Inflammatory macrophage (primary cell): Measurements from ENCODE around the gene DHX35.

Experiments
- DNase-seq, 2 donors: peaks; one replicate each; pipeline ENCODE4 v3.0.0-alpha.2; 2020 to 2022
- total RNA-seq, 18 experiments: gene quantifications; one replicate each; lab custom pipeline; 2026; ENCODE audit warnings: mixed read lengths in 6 of 18, inconsistent platforms in 2 of 18; lab: John Stamatoyannopoulos, UW

DHX35 gene, protein sequence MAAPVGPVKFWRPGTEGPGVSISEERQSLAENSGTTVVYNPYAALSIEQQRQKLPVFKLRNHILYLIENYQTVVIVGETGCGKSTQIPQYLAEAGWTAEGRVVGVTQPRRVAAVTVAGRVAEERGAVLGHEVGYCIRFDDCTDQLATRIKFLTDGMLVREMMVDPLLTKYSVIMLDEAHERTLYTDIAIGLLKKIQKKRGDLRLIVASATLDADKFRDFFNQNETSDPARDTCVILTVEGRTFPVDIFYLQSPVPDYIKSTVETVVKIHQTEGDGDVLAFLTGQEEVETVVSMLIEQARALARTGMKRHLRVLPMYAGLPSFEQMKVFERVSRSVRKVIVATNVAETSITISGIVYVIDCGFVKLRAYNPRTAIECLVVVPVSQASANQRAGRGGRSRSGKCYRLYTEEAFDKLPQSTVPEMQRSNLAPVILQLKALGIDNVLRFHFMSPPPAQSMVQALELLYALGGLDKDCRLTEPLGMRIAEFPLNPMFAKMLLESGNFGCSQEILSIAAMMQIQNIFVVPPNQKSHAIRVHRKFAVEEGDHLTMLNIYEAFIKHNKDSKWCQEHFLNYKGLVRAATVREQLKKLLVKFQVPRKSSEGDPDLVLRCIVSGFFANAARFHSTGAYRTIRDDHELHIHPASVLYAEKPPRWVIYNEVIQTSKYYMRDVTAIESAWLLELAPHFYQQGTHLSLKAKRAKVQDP
- 4.3 to 28.9 (median 24.2) reads per million in 18 experiments for total RNA-seq

DNA sequence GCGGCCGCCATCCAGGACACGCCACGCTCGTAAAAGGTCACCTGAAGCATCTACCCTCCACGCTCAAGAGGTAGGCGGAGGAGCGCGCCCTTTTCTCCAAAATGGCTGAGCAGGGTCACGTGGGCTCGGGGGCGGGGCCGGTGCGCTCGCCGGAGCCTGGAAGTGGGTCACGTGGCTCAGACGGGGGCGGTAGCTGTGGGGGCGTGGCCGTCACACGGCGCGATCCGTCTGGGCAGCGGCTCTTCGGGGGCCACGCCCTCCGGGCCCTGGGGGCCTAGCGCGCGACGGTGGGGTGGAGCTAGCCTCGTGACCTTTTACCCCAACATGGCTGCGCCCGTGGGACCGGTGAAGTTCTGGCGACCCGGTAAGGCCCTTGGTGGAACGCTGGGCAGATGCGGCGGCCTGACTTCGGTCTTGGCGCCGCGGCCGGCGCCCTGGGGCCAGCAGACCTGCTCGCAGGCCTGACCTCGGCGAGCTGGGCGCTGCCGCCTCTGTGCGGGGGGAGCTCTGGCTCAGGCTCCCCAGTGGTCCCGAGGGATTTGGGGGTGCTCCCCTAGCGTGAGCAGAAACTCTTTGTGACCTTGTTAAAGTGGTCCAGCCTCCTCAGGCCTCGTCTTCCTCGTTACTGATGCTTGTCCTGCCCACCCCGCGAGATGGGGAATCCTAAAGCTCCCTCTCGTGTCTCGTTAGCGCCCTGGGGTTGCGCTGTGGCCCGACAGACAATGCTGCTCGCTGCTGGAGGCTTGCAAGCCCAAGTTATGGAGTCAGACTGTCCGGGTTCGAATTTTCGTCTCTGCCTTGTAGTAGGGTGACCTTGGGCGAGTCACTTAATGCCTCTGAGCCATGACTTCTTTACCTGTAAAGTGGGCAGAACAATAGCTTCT, at the start of gene DHX35:
TSS of gene DHX35 (plus strand) at position 301 of the 884 bp plus-strand sequence. CDS start at position 325, 24 bp downstream.
- DNase-seq = peak; percentile 98 to 99

DNA sequence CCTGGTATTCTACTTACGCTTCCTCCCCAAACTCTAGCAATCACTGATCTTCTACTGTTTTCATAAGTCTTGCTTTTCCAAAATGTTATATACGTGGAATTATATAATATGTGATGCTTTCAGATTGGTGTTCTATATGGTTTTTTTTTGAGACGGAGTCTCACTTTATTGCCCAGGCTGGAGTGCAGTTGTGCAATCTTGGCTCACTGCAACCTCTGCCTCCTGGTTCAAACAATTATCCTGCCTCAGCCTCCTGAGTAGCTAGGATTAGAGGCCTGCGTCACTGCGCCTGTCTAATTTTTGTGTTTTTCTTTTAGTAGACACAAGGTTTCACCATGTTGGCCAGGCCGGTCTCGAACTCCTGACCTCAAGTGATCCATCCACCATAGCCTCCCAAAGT, 46.8 kb upstream of the DHX35 start:
- no peak for DNase-seq

DNA sequence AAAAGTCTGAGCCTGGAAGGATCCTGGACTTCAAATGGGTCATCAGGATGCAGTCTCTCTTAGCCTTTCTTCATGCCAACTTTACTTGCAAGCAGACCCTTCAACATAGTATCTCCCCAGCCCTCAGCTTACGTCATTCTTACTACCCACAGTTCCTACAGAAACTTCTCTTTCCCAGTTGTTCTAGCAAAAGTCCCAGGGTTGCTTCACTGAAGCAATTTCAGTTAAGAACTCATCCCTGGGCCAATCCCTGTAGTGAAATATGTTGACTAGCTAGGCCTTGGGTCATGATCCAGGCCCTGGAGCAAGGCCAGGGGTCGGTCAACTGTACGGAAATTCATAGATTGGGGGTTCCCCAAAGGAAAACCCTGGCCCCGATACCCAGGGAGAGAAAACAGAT, 44.5 kb upstream of the DHX35 start:
- peak in 1 of 2 donors; percentile 3 for DNase-seq

DNA sequence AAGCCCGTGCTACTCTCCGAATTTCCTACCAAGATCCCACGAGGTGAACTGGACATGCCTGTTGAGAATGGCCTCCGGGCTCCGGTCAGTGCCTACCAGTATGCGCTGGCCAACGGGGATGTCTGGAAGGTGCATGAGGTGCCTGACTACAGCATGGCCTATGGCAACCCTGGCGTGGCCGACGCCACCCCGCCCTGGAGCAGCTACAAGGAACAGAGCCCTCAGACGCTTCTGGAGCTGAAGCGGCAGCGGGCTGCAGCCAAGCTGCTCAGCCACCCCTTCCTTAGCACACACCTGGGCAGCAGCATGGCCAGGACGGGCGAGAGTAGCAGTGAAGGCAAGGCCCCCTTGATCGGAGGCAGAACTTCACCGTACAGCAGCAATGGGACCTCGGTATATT, 44.0 kb upstream of the DHX35 start:
- no peak for DNase-seq

DNA sequence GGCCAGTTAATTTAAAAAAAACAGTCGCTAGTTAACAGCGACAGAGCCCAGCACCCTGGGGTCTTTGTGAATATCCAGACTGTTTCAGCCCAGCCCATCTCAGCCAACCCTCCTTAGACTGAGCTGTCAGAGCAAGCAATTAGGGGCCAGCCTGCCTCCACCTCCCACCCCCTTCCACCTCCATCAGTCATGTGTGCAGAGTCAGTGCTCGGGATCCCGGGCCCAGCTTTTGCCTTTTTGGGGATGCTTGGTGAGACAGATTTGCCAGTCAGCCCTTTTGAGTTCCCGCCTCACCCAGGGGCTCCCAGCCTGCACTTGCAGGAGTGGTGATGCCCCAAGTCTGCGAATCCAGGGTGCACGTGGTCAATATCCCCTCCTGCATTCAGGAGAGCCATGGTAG, 42.5 kb upstream of the DHX35 start:
- DNase-seq = no peak

DNA sequence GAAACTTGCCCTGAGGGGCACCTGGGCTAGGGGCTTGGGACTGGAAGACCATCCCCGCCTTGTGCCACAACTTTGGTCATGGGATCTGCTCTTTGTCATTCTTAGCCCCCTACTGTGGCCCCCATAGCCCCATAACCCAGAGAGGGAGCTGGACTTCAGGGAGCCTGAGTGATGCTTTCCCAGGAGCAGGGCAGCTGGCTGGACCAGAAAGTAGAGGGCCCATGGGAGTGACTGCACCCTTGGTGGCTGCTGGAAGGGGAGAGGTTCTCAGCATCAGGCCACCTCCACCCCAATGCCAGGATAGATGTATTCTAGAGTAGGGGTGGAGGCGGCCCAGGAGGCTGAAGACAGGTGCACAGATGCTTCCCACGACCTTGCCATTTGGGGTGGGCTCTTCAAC, 41.7 kb upstream of the DHX35 start:
- no peak for DNase-seq

DNA sequence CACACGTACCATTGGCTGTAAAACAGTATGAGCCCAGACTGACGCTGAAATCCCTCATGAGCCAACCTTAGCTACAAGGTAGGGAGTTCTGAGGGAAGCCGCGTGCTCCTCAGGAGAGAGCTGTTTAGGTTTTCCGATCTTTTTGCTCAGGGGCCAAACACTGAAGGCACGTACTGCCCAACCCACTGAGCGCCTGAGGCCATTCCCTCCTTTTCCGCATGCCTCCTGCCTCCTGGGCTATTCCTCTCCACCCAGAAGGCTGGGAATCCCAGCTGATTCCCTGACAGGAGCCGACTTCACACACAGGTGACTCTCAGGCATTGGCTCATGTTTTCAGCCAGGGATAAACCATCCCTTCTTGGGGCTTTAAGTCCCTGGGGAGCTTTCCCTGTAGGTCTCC, 41.3 kb upstream of the DHX35 start:
- DNase-seq = no peak

DNA sequence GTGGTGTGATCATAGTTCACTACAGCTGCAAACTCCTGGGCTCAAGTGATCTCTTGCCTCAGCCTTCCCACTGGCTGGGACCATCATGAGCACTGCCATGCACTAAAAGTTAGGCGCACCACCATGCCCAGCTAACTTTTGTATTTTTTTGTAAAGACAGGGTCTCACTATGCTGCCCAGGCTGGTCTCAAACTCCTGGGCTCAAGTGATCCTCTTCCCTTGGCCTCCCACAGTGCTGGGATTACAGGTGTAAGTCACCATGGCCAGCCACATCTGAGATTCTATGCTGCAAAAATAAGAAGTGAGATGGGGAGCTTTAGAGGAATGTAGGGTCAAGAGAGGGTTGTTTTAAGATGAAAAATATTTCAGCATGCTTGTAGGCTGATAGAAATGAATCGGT, 37.4 kb upstream of the DHX35 start:
- no peak for DNase-seq

DNA sequence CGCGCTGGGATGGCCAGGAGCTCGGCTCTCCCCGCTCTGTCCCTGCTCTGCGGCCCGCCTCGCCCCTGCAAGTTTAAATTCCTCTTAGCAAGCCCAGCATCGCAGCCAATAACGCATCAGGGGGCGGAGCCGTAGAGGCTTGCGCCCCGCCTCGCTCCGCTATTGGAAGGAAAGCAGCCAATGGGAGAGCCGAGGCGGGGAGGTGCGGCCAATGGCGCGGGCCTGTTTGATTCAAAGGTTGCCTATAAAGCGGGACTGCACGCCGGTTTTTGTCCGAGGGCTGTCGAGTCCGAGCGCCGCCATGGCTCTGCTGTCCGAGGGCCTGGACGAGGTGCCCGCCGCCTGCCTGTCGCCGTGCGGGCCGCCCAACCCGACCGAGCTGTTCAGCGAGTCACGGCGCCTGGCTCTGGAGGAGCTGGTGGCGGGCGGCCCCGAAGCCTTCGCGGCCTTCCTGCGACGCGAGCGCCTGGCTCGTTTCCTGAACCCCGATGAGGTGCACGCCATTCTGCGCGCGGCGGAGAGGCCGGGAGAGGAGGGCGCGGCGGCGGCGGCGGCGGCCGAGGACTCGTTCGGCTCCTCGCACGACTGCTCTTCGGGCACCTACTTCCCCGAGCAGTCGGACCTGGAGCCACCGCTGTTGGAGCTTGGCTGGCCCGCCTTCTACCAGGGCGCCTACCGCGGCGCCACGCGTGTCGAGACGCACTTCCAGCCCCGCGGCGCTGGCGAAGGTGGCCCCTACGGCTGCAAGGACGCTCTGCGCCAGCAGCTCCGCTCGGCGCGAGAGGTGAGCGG, 35.8 kb upstream of the DHX35 start, which contains the start of gene FAM83D:
TSS of gene FAM83D (plus strand) at position 276 of the 792 bp plus-strand sequence. CDS start at position 302, 26 bp downstream.
- peak; percentile 99 for DNase-seq

DNA sequence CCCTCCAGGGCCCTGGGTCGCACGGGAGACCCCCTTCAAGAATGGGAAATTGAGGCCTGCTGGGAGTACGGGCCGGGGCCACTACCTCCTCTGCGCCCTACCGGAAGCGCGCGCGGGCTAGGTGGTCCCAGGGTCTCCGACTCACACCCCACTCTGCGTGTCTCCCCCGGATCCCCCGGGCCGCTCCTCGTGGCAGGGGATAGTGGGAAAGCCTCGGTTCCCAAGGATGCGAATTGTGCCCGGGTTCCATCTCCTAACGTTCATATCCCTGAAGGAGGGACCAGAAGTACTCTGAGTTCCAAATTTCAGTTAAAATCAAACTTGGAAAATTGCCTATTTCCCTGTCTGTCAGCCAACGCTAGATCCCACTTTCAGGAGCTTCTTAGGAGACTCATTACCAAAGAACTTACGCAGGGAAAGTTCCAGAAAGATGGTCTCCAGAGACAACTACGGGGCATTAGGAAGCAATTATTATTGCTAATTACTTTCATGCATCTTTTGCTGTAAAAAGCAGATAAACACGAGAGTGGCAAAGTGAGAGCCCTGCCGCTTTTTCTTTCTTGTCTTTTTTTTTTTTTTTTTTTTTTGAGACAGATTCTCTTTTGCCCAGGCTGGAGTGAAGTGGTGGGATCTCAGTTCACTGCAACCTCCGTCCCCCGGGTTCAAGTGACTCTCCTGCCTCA, 35.1 kb upstream of the DHX35 start:
- no peak for DNase-seq

DNA sequence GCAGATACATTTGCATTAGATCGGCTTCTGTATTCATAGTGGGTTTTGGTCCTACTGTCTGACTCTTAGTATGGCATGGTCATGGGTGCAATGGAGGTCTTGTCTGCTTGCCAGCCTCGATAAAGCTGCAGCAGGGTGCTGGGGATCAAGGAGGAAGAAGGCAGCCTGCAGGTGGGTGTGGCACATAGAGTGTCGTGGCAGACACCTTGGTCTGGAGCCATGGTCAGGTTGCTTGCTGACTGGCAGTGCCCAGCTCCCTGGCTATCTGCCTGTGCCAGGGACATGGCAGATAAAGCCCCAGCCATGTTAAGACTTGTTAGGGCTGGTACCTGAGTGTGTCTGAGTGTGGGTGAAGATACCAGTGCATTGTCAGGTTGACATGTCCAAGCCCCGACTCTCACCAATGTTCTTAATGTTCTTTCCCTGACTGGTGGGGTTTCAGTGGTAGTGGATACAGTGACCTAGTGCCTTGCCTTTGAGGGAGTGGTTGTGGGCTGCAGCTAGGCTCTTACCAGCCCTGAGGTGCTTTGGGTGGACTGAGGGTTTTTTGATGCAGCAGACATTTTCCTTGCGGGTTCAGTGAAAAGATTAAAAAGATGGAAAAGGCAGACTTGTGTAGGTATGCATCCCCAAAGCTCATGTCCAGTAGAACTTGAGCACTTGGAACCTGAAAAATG, 34.1 kb upstream of the DHX35 start:
- DNase-seq = no peak

DNA sequence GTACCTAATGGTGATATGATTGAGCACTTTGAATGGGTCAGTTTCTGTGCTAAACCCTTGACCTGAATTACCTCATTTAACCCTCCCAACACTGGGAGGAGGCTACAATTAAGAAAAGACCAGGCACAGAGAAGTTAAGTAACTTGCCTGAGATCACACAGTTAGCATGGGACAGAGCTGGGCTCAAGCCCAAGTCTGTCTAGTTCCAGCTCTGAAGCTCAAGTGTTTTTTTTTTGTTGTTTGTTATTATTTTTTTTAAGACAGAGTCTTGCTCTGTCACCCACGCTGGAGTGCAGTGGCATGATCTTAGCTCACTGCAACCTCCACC, 31.9 kb upstream of the DHX35 start:
- DNase-seq = no peak

DNA sequence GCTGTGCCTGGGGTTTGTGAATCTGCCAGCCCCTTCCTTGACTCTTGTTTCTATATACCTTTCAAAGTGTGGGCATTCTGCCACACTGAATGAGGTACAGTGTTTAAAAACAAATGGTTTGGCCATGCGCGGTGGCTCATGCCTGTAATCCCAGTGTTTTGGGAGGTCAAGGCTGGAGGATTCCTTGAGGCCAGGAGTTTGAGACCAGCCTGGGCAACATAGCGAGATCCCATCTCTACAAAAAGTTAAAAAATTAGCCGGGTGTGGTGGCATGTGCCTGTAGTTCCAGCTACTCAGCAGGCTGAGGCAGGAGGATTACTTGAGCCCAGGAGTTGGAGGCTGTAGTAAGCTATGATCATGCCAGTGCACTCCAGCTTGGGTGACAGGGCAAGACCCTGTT, 30.2 kb upstream of the DHX35 start:
- no peak for DNase-seq

DNA sequence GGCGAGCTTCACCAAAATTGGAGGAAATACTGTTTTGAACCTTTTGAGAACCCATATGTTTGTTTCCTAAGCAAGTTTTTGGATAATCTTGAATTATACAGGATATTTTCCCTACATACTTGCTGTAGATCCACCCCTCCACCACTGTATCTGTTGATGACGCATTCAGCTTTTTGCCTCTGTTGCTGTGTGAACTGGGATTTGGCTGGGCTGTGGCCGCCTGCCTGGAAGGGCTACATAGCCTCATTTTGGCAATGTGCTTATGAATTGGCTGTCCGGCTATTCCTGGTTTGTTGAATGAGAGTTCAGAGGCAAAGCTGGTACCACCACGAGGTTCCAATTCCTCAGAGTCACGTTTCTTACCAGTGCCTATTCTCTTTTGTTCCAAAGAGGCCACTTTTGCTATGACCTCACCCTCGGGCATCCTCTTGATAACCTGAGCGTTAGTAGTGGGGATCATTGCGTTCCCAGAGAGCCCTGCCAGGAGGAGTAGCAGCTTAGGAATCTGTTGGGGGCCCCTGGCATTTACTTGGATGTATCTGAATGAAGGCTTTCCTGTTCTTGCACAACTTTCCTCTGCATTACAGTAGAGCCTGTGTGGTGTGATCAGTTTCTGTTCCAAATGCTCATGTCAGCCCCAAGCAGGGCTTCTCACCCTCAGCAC, 29.6 kb upstream of the DHX35 start:
- DNase-seq = no peak

DNA sequence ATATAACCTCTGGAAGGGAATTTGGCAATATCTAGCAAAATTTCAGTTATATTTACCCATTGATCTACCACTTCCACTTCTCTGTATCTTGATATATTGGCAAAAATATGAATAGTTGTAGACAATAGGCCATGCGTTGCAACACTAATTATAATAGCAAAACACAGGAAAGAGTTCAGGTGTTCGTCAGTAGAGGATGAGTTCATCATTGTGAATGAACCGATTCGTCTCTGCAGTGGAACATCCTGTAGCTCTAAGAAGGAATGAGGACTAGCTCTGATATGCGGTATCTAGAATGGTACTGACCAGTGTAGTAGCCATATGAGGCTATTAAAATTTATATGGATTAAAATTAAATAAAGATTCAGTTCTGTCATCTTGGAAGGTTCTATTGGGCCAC, 27.6 kb upstream of the DHX35 start:
- DNase-seq = no peak

DNA sequence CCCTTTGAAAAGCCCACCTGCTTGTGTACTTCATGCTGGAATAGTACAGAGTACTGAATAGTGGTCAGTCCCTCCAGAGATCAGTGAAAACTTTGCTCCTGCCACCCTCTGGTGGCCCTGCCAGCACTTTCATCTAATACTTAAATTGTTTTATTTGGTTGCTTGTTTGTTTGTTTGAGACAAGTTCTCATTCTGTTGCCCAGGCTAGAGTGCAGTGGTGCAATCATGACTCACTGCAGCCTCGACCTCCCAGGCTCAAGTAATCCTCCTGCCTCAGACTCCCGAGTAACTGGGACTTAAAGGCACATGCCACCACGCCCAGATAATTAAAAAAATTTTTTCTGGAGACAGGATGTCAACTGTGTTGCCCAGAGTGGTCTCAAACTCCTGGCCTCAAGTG, 26.9 kb upstream of the DHX35 start:
- peak; percentile 5 to 6 for DNase-seq

DNA sequence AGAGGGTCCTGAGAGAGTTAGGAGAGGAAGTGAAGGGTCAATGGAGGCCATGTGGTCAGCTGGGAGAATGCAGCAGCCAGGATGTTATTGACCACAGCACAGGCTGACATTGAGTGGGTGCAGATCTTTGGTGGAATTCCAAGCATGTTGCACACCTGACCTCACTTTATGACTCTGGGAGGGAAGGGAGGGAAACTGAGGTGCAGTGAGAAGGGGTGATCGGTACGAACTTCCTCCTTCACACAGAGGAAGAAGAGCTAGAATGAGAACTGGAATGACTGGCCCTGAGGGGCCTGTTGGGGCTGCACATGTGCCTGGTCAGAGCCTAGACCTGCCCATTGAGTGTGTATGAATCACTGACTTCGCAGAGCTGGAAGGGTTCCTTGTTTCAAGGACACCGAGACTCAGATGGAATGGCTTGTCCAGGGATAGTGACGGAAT, 26.2 kb upstream of the DHX35 start:
- DNase-seq = no peak

DNA sequence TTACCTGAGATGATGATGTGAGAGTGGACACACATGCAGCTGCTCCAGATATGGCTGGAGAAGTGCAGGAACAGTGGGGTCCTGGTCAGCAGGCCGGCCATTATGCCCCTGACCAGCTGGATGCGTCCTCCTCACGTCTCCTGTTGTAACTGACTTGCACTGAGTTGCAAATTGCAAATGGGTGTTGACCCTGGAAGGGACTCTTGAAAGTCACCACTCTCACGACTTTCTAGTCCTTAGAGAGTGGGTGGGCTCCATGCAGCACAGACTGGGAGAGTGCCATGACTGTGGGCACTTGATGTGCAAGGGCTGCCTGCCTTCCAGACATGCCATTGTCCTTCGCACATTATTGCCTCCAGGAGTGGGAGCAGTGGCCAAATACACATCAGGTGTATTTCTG, 25.1 kb upstream of the DHX35 start:
- DNase-seq = no peak

DNA sequence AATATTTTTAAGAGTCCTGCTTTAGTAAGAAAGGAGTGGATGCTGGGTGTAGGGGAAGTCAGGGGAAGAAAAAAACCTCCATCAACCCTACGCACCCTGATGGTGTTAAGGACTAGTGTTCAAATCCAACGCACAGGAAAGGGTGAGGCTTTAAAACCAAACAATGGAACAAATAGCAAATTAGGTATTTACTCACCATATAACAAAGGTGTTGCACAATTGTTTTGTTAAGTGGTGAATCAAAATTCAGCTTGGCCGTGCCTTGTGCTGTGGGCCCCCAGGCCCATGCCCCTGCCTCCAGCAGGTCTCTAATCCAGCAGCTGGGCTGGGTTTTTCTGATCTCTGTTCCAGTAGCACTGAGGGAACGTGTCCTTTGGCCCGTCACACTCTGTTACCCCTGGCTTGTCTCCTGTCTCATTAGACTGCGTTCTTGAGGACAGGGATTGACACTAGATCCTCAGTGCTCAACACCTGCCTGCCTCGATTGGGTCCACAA, 24.1 kb upstream of the DHX35 start:
- no peak for DNase-seq

DNA sequence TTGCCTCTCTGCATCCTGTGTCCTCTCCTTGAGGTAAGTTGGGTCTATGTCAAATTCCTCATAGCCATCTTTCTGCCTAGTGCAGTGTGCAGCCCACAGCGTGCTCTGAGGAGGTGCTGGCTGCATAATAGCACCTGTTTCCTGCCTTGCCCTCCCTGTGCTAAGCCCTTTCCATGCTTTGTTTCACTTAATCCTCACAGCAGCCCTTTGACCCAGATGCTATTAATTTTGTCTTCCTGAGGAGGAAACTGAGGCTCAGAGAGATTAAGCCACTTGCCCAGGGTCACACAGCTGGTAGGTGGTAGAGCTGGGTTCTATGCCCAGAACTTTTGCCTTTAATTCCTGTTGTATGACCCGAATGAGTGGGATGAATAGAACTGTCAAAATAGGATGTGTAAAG, 22.5 kb upstream of the DHX35 start:
- no peak for DNase-seq
